Stimulated activated CD4-positive, alpha-beta T cell treated with anti-CD3 and anti-CD28 coated beads, Interleukin-4, amount 100 ng/mL, for 48 hours (primary cell): Measurements from ENCODE around the gene NEAT1.

ENCODE experiments used
- DNase-seq, 2 donors: peaks; one replicate each; pipeline ENCODE4 v3.0.0-alpha.2; 2020; ENCODE audit warnings: low read depth in 2 of 2

NEAT1 gene

GRCh38 chr11:65479184-65480145 is 56.9 kb downstream of the NEAT1 start:
- DNase-seq, result no peak

- DNase-seq, result no peak
Measured at GRCh38 chr11:65482306-65482850, 59.8 kb downstream of the NEAT1 start.

- no peak for DNase-seq
Measured at GRCh38 chr11:65485920-65486219, 63.3 kb downstream of the NEAT1 start.

GRCh38 chr11:65486570-65487466 is 64.2 kb downstream of the NEAT1 start:
- DNase-seq, result no peak

- peak in 1 of 2 donors; percentile 38 for DNase-seq
Measured at GRCh38 chr11:65487467-65488272, 65.1 kb downstream of the NEAT1 start.

- no peak for DNase-seq
Measured at GRCh38 chr11:65488273-65489034, 65.9 kb downstream of the NEAT1 start.

- no peak for DNase-seq
Measured at GRCh38 chr11:65489035-65489705, 66.6 kb downstream of the NEAT1 start.

GRCh38 chr11:65489706-65490320 is 67.2 kb downstream of the NEAT1 start:
- DNase-seq, result no peak

- no peak for DNase-seq
Measured at GRCh38 chr11:65491163-65491465, 68.5 kb downstream of the NEAT1 start.

- DNase-seq, result no peak
Measured at GRCh38 chr11:65491614-65492386, 69.2 kb downstream of the NEAT1 start.

GRCh38 chr11:65492387-65492636 is 69.7 kb downstream of the NEAT1 start:
- DNase-seq, result no peak

GRCh38 chr11:65492637-65493366 is 70.2 kb downstream of the NEAT1 start:
- DNase-seq, result no peak

GRCh38 chr11:65493367-65494176 is 71.0 kb downstream of the NEAT1 start:
- no peak for DNase-seq
